Activated CD4-positive, CD25-positive, alpha-beta regulatory T cell (primary cell): Measurements from ENCODE around the gene MREG.

Source experiments
- DNase-seq, 4 experiments: peaks; one replicate each; lab custom pipeline; 2025; lab: John Stamatoyannopoulos, UW

MREG gene

GRCh38 chr2:216013080-216013909 is at the start of gene MREG:
MREG (minus strand) TSS chr2:216013551; CDS start chr2:216013327, 224 bp downstream.
- DNase-seq = peak; percentile 57 to 83 (median 66)

GRCh38 chr2:216059233-216059834 is 46.0 kb upstream of the MREG start:
- DNase-seq = no peak

- DNase-seq = peak; percentile 5 to 37 (median 22)
These were observed 44.4 kb upstream of the MREG start for GRCh38 chr2:216057688-216058193.

- no peak for DNase-seq
These were observed 43.4 kb upstream of the MREG start for GRCh38 chr2:216056739-216057138.

- no peak for DNase-seq
These were observed 42.3 kb upstream of the MREG start for GRCh38 chr2:216055680-216056079.

- no peak for DNase-seq
These were observed 39.1 kb upstream of the MREG start for GRCh38 chr2:216052420-216052819.

GRCh38 chr2:216051350-216051749 is 38.0 kb upstream of the MREG start:
- no peak for DNase-seq

- no peak for DNase-seq
These were observed 36.1 kb upstream of the MREG start for GRCh38 chr2:216049452-216049851.

- no peak for DNase-seq
These were observed 34.0 kb upstream of the MREG start for GRCh38 chr2:216047397-216047796.

- DNase-seq = no peak
These were observed 31.6 kb upstream of the MREG start for GRCh38 chr2:216044883-216045486.

- DNase-seq = no peak
These were observed 30.6 kb upstream of the MREG start for GRCh38 chr2:216043949-216044348.

GRCh38 chr2:216041438-216041837 is 28.1 kb upstream of the MREG start:
- no peak for DNase-seq

- no peak for DNase-seq
These were observed 26.6 kb upstream of the MREG start for GRCh38 chr2:216039918-216040317.

- peak; percentile 53 to 79 (median 62) for DNase-seq
These were observed 20.7 kb upstream of the MREG start for GRCh38 chr2:216034065-216034464.

GRCh38 chr2:216033403-216033802 is 20.1 kb upstream of the MREG start:
- DNase-seq = no peak

- no peak for DNase-seq
These were observed 18.8 kb upstream of the MREG start for GRCh38 chr2:216031960-216032689.

GRCh38 chr2:216030216-216030615 is 16.9 kb upstream of the MREG start:
- DNase-seq = no peak

- no peak for DNase-seq
These were observed 16.2 kb upstream of the MREG start for GRCh38 chr2:216029416-216030129.

GRCh38 chr2:216024779-216025336 is 11.5 kb upstream of the MREG start:
- no peak for DNase-seq

GRCh38 chr2:216023055-216023648 is 9.8 kb upstream of the MREG start:
- peak in 2 of 4 experiments; percentile 12 for DNase-seq
